Measurements from ENCODE around the gene TMC1.

- TF ChIP-seq GATA3 (IDR thresholded peaks at IDR 0.05; ENCODE audit: low read depth, low read length) (no peak), GATA2 (IDR thresholded peaks at IDR 0.05; ENCODE audit: low read depth, low read length) (no peak)
Measured at GRCh38 chr9:72579880-72580550, 58.6 kb downstream of the TMC1 start.

Measured in SH-SY5Y (cell line).